Subcutaneous abdominal adipose tissue (tissue), 5 donors: ENCODE measurements around the gene MGRN1.
A peak's percentile ranks its signal among the peaks of the same experiment; 100 is the strongest.

Experiments
- H3K27ac ChIP-seq: one replicate; pipeline ENCODE4 v1.7.0; 2013; ENCODE audit warnings: low read depth, mild to moderate bottlenecking, inconsistent platforms, low read length, moderate library complexity
- H3K27me3 ChIP-seq, 5 donors: one replicate each; pipeline ENCODE4 v1.7.0; 2013; ENCODE audit warnings: low read length in 5 of 5, inconsistent platforms in 1 of 5; ENCODE audit not compliant: control insufficient read depth in 5 of 5, insufficient read depth in 4 of 5
- H3K36me3 ChIP-seq, 5 donors: one replicate each; pipeline ENCODE4 v1.7.0; 2013; ENCODE audit warnings: low read length in 5 of 5; ENCODE audit not compliant: control insufficient read depth in 5 of 5, insufficient read depth in 5 of 5
- H3K4me1 ChIP-seq, 5 donors: one replicate each; pipeline ENCODE4 v1.7.0; 2013; ENCODE audit warnings: low read length in 5 of 5, mild to moderate bottlenecking in 3 of 5, moderate library complexity in 1 of 5; ENCODE audit not compliant: control insufficient read depth in 5 of 5, insufficient read depth in 5 of 5
- H3K4me3 ChIP-seq, 5 donors: one replicate each; pipeline ENCODE4 v1.7.0; 2013; ENCODE audit warnings: low read length in 5 of 5, low read depth in 1 of 5
- H3K9ac ChIP-seq, 5 donors: one replicate each; pipeline ENCODE4 v1.7.0; 2013; ENCODE audit warnings: low read length in 5 of 5, mild to moderate bottlenecking in 4 of 5, moderate library complexity in 3 of 5
- H3K9me3 ChIP-seq, 5 donors: one replicate each; pipeline ENCODE4 v1.7.0; 2013; ENCODE audit warnings: low read length in 5 of 5; ENCODE audit not compliant: control insufficient read depth in 5 of 5
- donor health status: healthy.
- donor health status: healthy.
- donor health status: healthy.
- donor health status: healthy.
- donor health status: healthy.

MGRN1 gene

DNA sequence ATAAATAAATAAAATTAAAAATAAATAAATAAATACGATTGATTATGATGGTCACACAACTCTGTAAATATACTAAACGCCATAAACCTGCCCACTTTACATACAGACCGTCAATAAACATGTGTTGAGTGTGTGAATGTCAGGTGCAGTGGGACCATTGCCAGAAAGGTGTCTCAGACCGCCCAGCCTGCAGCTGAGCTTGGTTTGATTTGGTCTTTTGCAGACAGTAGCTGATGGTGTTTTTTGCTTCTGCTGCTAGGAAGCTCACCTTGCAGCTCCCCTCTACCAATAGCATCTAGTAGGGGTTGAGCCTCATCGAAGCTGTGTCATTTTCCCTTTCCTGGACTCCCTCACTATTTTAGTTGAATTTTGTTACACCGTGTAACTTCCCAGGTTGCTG, 33.4 kb upstream of the MGRN1 start:
- Histone ChIP-seq H3K4me3 (no peak overlapping the region), H3K9me3 (peaks cover 0 to 8% (median 7%) of the 10 kb centered on the region in 5 donors), H3K4me1 (no peaks in the 10 kb centered on the region), H3K9ac (no peak overlapping the region), H3K36me3 (no peaks in the 10 kb centered on the region), H3K27me3 (peaks cover 0 to 14% (median 7%) of the 10 kb centered on the region in 5 donors), H3K27ac (no peak overlapping the region)

DNA sequence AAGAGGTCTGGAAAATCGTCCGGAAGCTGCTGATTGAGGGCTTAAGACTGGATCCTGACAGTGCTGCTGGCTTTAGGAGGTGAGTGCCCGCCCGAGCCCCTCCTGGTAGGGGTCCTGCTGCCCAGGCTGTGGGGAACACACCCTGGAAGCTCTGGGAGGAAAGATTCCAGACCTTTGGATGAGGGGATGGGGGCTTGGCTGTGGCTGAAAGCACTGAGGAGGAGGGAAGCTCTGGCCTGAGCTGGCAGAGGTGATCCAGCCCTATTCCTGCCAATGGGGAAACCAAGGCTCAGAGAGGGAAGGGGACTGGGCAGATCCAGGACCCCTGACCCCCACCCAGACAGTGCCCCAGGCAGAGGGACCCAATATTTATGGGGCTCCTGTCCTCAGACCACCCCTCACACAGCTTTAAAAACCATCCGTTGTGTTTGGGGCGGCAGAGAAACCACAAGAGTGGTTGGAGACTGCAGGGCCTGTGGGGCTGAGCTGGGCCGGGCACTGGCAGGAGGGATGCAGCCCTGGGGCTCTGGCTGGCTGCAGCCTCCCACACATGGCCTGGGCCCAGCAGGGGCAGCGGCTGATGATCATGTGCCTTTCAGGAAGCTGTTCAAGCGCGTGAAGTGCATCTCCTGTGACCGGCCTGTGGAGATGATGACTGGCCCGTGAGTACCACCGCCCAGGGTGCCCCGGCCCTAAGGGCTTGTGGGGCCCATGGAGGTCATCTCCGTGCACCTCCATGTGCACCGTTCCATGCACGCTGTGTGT, 32.7 kb upstream of the MGRN1 start:
- H3K36me3 ChIP-seq: no peaks in the 10 kb centered on the region
- H3K4me3 ChIP-seq: no peak overlapping the region
- H3K27me3 ChIP-seq: peaks cover 0 to 9% (median 4%) of the 10 kb centered on the region in 5 donors
- no peak overlapping the region for H3K9ac ChIP-seq
- H3K9me3 ChIP-seq: peaks cover 0 to 8% (median 7%) of the 10 kb centered on the region in 5 donors
- H3K4me1 ChIP-seq: no peaks in the 10 kb centered on the region
- no peak overlapping the region for H3K27ac ChIP-seq

DNA sequence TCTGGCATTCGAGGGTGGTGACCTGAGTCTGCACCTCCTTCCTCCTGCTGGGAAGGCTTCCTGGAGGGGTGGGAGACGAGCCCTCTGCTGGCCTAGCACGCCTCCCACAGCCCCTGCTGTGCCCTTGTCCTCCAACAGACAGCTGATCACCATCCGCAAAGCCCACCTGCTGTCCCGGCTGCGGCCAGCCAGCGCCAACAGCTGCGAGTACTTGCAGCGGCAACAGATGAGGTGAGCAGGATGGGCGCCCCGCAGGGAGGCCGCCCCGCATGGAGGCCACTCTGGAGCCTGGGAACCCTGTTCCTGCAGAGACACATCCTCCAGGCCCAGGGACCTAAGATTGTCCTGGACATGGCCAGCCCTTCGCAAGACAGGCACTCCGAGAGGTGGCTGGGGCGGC, 31.5 kb upstream of the MGRN1 start:
- peaks cover 0 to 10% (median 4%) of the 10 kb centered on the region in 5 donors for H3K27me3 ChIP-seq
- no peaks in the 10 kb centered on the region for H3K36me3 ChIP-seq
- no peaks in the 10 kb centered on the region for H3K4me1 ChIP-seq
- H3K9me3 ChIP-seq: peaks cover 0 to 5% (median 4%) of the 10 kb centered on the region in 5 donors
- H3K9ac ChIP-seq: no peak overlapping the region
- H3K27ac ChIP-seq: no peak overlapping the region
- H3K4me3 ChIP-seq: no peak overlapping the region

DNA sequence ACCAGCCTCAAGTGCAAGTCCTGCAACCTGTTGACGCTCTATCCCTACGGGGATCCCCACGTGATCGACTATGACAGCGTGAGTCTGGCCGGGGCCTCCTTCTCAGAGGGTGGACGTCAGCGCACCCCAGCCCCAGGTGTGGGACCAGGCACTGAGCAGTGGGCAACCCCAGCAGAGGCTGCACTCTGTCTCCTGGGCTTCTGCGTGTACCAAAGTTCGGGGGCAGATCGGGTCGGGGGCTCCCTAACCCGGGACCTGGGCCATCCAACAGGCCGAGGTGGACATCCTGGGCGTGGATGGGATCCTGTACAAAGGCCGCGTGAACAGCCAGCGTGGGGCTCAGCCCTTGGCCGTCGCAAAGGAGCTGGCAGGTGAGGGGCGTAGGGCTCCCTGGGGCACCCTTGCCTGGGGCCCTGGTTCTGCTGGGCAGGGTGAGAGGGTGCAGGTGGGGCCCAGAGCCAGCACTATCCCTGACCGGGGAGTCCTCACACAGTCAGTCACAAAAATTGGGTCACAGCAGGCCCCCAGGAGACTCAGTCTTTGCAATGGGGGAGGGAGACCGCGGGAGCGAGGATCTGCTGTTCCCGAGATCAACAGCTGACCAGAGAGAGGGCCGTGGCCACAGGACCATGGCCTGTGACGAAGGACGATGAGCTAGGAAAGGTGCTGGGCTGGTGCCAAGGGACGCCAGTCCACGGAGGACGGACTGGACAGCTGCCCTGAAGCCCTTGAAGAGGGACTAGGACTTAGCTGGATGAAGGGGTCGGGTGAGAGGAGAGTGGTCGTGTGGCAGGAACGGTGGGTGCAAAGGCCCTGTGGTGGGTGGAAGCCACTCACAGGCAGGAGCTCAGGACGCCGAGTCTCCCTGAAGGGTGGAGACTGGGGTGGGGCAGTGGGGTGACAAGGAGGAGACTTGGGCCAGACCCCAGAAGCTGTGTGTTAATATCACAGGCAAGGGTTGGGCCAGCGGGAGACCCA, 29.9 kb upstream of the MGRN1 start:
- H3K27ac ChIP-seq: no peak overlapping the region
- H3K9ac ChIP-seq: no peak overlapping the region
- peaks cover 0 to 11% (median 9%) of the 10 kb centered on the region in 5 donors for H3K27me3 ChIP-seq
- H3K4me3 ChIP-seq: no peak overlapping the region
- H3K4me1 ChIP-seq: no peaks in the 10 kb centered on the region
- H3K36me3 ChIP-seq: no peaks in the 10 kb centered on the region
- H3K9me3 ChIP-seq: no peaks in the 10 kb centered on the region

DNA sequence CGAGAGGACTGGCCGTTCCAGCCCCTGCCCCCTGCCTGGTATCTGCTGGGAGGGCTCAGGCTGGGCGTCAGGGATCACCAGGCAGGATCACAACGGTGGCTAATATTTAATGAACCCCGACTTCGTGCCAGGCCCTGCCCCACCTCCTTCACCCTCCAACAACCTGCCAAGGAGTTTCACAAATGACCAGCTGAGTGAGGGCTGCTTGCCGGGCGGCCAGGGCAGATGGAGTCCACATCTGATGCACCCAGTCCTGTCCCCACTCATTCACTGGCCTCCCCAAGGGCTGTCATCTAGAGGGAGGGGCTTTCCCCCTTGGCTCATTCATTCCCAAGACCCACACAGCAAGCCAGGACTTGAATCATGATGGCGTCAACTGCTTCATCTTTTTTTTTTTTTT, 27.5 kb upstream of the MGRN1 start:
- H3K36me3 ChIP-seq: no peaks in the 10 kb centered on the region
- no peak overlapping the region for H3K4me3 ChIP-seq
- peaks cover 0 to 10% (median 8%) of the 10 kb centered on the region in 5 donors for H3K4me1 ChIP-seq
- no peak overlapping the region for H3K27ac ChIP-seq
- no peaks in the 10 kb centered on the region for H3K9me3 ChIP-seq
- peaks cover 9 to 18% (median 11%) of the 10 kb centered on the region in 5 donors for H3K27me3 ChIP-seq
- no peak overlapping the region for H3K9ac ChIP-seq

DNA sequence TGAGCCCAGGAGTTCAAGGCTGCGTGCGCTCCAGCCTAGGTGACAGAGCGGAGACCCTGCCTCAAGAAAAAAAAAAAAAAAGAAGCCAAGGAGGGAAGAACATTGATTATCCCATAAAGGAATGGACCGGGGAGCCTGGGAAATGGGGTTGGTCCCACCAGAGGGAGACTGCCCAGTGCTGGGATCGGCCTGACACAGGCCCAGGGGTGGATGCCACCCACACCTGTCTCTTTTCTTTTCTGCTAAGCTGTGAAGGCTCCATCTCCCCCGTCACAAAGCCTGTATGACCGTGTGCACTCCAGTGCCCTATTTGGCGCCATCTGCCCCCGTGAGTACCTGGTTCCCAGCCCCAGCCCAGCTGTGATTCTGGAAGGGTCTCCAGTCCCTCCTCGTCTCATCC, 25.6 kb upstream of the MGRN1 start:
- Histone ChIP-seq H3K4me1 (peaks cover 0 to 10% (median 8%) of the 10 kb centered on the region in 5 donors), H3K36me3 (no peaks in the 10 kb centered on the region), H3K9ac (no peak overlapping the region), H3K4me3 (no peak overlapping the region), H3K27ac (no peak overlapping the region), H3K27me3 (peaks cover 12 to 26% (median 16%) of the 10 kb centered on the region in 5 donors), H3K9me3 (no peaks in the 10 kb centered on the region)

DNA sequence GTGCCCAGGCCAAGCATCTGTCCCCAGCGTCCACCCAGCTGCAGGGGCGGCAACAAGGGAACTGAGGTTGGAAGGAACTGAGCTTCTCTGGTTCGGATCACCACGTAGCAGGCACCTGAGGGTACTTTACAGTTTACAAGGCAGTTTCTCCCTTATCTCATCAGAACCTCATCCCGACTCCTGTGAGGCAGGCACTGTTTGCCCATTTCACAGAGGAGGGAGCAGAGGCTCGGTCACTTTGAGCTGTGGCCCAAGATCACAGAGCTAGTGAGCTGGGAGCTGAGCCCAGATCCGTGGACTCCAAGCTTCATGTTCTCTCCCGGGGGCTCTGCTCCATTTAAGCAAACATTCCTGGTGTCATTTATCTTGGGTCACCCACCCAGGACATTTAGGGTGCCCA, 25.1 kb upstream of the MGRN1 start:
- Histone ChIP-seq H3K36me3 (no peaks in the 10 kb centered on the region), H3K9me3 (no peaks in the 10 kb centered on the region), H3K27ac (no peak overlapping the region), H3K4me1 (peaks cover 0 to 10% (median 8%) of the 10 kb centered on the region in 5 donors), H3K4me3 (no peak overlapping the region), H3K9ac (no peak overlapping the region), H3K27me3 (peaks cover 12 to 26% (median 19%) of the 10 kb centered on the region in 5 donors)

DNA sequence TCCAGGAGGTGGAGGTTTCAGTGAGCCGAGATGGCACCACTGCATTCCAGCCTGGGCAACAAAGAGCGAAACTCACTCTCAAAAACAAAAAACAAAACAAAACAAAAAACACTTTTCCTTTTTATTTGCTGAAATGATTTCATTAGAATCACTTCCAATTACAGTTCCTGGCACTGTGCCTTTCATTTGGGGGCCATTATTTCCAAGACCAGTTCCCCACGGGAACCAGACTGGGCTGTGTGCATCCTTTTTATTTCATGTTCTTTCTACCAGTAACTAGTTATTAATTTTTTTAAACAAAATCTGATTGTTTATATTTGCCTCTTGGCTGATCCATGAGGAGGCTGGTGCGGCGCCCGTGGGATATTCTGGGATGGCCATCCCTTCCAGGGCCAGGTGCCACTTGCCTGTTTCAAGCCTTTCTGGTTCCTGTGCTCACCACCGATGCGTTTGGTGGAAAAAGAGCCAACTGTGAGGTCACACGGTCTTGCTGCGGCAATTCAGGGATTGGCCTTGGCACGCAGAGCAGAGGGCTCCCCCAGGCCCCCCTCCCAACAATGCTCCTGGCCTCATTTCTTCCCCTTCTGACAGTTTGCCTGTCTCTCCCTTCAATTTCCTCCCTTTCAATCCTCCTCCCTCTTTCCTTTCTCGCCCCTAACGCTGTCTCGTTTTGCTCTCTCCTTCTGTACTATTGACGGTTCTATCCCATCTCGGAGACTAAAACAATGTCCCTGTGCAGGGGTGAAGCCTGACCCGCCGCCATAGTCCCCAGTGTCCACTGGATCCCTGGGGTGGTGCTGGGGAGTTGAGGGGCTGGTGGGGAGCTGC, 23.4 kb upstream of the MGRN1 start:
- H3K9ac ChIP-seq: peak overlapping the region in 1 of 5 donors; percentile 11

DNA sequence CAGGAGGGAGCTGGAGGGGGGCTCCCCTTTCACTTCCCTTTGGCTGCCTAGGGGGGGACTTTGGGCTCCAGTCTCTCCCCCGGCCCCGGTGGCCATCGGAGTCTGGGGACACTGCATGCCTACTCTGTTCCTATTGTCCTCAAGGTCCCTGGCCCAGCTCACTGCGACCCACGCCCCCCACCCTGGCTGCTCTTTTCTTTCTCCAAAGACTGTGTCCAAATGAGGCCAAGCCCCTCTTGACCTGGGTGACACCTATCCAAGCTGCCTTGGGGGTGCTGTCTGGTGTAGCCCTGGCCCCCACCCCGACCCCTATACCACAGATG, 22.8 kb upstream of the MGRN1 start:
- Histone ChIP-seq H3K4me1 (peaks cover 0 to 10% (median 8%) of the 10 kb centered on the region in 5 donors), H3K27ac (no peak overlapping the region), H3K27me3 (peaks cover 11 to 20% (median 15%) of the 10 kb centered on the region in 5 donors), H3K9ac (no peak overlapping the region), H3K36me3 (no peaks in the 10 kb centered on the region), H3K9me3 (no peaks in the 10 kb centered on the region), H3K4me3 (no peak overlapping the region)

More for the DNA sequence above, 23.4 kb upstream of the MGRN1 start:
- Histone ChIP-seq H3K4me1 (peaks cover 0 to 10% (median 8%) of the 10 kb centered on the region in 5 donors), H3K4me3 (peak overlapping the region in 3 of 5 donors; percentile 27 to 35 (median 34)), H3K27me3 (peaks cover 11 to 20% (median 15%) of the 10 kb centered on the region in 5 donors), H3K9me3 (no peaks in the 10 kb centered on the region), H3K27ac (no peak overlapping the region), H3K36me3 (no peaks in the 10 kb centered on the region)
